GOT3 (cell line): ENCODE data around the gene PTGES.
"Not testable (repeated sequence)": the region's sequence is repeated elsewhere in the genome, so short reads cannot be mapped to it uniquely, and the experiment has no call there.

Experiments
- DNase-seq: peaks from one replicate; lab custom pipeline; 2025; ENCODE audit warnings: mixed read lengths; lab: John Stamatoyannopoulos, UW

Gene PTGES

DNA sequence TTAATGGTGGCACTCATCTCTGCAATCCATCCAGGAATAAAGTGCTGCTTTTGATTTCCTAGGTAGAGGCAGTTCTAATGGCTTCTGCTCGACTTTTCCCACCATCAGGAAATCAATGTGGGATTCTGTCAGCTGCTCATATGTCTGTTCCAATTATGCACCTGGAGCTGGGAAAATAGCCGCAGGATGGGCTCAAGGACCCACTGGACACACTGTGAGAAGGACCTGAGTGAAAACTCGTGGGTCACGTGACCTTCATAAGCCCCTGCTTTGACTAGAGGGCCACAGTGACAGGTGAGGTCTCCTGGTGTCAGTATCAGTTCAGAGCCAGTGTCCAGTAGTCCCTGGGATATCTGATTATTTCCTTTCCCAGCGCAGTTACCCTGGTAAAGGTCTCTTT, 17.9 kb upstream of the PTGES start:
- DNase-seq, result no peak

DNA sequence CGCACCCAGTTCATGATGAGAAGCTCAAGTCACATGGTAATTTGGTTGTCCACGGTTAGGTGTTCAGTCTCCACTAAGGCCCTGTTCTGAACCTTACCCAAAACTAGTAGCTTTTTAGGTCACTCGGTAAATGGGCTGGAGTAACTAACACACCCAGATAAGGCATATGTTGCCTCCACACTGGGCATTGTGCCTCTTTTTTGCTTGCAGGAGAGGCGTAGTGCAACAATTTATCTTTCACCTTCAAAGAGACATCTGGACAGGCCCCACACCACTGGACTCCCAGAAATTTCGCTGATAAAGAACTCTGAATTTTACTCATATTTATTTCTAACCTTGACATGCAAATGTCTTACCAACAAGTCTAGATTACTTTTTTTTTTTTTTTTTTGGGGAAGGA, 16.8 kb upstream of the PTGES start:
- no peak for DNase-seq

DNA sequence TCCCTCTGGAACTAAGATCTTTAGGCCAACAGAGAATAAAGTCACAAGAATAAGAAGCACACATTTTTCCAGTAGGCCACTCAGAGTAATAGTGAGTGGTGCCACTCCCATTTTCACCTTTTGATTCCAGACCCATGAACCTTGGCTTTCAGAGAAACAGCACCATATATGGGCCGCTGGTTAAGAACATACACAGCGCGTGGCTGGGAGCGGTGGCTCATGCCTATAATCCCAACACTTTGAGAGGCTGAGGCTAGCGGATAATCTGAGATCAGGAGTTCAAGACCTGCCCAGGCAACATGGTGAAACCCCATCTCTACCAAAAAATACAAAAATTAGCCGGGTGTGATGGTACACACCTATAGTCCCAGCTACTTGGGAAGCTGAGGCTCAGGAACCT, 15.6 kb upstream of the PTGES start:
- no peak for DNase-seq

DNA sequence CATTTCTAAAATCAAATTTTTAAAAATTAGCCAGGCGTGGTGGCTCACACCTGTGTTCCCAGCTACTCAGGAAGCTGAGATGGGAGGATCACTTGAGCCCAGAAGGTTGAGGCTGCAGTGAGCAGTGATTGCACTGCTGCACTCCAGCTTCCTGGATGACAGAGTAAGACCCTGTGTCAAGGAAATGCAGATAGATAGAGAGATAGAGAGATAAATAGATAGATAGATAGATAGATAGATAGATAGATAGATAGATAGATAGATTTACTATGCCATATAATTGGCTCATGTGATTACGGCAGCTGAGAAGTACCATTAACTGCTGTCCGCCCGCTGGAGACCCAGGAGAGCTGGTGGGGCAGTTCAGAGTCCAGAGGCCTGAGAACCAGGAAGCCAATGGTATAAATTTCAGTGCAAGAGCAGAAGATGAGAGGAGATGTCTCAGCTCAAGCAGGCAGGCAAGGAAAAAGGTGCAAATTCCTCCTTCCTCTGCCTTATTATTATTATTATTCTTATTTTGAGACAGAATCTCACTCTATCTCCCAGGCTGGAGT, 13.0 kb upstream of the PTGES start:
- no peak for DNase-seq

DNA sequence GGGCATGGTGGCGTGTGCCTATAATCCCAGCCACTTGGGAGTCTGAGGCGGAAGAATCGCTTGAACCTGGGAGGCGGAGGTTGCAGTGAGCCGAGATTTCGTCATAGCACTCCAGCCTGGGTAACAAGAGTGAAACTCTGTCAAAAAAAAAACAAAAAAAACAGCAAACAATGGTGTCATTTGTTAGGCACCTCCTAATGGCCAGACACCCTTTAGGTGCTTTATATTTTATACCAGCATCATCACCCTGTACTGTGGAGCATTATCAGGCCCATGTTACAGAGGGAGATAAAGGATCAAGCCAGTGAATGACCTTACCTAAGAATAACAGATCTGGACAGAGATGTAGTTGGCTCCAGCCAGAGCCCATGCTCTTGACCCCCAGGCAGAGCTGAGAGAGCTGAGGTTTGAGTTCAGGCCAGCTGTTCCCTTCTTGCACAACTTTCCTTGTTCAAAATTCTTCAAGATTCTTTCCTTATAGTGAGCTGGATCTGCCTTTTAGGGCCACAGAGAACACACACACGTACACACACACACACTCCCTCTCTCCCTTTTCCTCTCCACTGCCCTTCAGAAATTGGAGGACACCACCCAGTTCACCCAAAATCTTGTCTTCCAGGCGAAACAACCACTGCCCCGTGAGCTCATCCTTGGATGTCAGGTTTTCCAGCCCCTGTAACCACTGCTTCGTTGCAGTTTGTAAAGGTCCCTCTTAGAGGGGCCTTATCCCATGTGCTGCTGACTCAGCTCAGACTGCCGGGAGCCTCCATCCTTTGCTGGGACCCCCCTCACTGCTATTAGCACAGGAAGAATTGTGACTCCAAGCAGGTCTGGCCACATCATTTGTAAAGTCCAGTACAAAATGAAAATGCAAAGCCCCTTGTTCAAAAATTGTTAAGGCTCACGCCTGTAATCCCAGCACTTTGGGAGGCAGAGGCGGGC, 10.4 kb upstream of the PTGES start:
- DNase-seq, result no peak

DNA sequence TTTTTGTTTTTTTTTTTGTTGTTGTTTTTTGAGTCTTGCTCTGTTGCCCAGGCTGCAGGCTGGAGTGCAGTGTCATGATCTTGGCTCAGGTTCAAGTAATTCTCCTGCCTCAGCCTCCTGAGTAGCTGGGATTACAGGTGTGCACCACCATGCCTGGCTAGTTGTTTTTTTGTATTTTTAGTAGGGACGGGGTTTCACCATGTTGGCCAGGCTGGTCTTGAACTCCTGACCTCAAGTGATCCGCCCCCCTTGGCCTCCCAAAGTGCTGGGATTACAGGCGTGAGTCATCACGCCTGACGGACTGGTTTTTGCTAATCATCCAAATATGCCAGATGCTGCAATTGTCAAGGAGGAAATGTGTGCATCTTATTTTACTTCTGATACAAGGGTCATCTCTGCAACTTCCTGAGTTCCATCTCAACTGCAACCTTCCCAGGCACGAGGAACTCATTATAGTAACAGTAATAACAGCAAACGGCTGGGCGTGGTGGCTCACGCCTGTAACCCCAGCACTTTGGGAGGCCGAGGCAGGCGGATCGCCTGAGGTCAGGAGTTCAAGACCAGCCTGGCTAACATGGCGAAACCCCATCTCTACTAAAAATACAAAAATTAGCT, 9.6 kb upstream of the PTGES start:
- DNase-seq, result not testable (repeated sequence)

DNA sequence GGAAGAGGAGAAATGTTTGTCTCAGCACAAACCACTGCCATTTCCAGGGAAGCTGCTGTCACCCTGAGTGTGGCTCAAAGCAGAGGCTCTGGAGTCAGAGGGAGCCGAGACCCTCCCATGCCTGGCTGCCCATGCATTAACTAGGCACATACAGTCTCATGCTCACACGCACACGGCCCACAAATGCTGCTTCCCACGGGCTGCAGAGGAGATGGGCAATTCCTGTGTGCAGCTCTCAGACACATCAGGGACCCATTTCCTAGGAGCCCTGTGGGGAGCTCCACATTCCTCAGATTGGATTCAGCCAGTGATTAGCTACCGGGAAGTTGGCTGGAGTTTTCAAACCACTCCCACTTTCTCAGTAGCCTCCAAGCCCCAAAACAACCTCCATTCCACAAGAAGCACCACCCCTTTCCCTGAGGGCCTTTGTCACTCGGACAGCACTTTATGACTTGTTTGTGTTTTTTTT, 9.1 kb upstream of the PTGES start:
- no peak for DNase-seq

DNA sequence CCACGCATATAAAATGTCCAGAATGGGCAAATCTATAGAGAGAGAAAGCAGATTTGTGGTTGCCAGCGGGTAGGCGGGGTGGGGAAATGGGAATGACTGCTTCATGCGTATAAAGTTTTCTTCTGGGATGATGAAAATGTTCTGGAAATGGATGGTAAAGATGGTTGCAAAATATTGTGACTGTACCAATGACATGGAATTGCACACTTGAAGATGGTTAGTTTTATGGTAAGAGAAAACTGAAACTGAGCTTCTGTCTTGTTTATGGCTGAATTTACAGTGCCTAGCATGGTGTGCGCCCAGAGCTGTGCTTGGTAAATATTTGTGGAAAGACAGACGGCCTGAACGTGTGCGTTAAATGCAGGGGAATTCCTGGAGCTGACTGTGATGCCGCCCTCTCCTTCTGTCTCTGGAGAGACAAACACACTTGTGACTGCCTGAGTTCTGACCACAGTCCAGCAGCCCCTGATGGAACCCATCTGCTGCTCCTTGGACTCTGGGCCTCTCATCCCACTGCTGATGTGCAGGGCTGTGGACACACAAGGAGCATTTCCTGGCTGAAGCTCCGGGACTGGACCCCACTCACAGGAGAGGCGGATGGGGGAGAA, 8.6 kb upstream of the PTGES start:
- DNase-seq, result no peak

DNA sequence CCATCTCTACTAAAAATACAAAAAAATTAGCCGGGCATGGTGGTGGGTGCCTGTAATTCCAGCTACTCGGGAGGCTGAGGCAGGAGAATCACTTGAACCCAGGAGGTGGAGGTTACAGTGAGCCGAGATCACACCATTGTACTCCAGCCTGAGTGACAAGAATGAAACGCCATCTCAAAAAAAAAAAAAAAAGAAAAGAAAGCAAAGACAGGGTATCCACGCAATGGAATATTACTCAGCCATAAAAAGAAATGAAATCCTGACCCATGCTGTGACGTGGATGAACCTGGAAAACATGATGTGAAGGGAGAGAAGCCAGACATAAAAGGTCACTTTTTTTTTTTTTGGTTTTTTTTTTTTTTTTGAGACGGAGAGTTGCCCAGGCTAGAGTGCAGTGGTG, 7.9 kb upstream of the PTGES start:
- DNase-seq, result not testable (repeated sequence)

DNA sequence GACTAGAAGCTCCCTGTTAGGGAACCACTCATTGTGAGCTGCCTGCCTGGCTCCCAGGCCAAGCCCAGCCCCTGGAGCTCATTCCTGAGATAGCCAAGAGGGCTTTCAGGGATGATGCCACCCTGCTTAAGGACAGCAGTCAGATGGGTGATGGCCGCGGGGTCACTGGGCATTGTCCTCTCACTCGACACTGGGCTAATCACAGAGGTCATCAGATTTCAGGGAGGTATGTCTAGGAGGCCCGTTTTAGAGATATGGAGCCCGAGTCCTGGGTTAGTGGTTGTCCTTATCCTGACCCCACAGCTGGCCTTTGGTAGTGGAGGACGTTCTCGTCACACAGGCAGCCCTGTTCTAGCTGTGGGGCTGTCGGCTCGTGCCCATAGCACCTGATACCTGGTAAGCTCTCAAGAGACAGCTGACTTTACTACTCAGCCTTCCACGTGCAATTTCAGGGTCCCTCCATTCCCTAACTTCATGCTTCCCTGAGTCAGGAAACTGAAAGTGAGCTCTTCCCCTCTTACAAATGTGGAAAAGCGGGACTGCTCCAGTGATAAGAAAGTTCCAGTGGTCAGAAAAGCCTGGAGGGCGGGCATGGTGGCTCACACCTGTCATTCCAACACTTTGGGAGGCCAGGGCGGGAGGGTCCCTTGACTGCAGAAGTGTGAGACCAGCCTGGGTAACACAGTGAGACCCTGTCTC, 7.1 kb upstream of the PTGES start:
- no peak for DNase-seq

DNA sequence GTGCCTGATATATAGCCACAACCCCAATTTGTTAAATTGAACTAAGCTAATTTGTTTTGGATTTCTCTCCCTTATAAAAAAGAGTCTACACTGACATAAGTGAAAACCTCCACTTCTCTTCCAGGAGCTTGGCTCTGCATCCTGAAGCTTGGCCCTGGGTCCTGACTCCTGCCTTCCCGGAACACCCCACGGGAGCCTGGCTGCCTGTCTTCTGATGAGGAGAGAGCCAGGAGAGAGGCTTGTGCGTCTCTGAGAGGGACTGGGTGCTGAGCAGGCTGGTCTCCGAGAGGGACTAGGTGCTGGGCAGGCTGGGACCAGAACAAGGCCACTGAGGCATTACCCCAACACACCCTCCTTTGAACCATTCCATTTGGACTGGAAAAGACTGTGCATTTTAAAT, 6.5 kb upstream of the PTGES start:
- DNase-seq, result no peak

DNA sequence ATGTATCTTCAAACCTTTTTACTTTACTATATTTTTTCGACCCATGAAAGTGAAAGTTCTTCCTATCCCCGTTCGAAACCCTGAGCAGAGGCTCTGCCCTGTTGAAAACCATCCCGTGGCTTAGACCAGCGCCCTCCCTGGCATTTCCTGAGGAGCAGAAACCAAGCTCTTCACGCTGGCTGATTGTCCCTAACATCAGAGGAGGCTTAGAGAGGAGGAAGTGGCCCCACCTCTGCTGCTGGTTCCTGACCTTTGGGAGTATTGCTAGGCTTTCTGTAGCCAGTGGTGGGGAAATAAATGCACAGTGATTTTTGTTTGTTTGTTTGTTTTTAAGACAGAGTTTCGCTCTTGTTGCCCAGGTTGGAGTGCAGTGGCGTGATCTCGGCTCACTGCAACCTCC, 4.2 kb upstream of the PTGES start:
- no peak for DNase-seq

DNA sequence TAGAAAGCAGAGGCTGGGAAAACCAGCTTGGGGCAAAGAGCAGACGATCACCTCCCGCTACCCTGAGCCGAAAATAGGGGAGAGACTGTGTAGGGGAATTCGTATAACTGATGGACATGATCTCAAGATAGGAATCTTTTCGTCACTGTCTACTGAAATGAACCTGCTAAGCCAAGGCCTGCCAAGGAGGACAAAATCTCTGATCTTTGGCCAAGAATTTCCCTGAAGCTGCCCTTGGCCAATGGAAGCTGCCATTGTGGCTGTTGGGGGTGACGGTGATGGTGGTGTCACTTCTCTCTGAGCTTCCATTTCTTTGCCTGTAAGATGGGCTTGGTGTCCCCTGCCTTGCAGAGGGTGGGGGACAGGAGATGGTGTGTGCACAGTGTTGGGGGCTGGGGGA, 3.3 kb upstream of the PTGES start:
- no peak for DNase-seq

DNA sequence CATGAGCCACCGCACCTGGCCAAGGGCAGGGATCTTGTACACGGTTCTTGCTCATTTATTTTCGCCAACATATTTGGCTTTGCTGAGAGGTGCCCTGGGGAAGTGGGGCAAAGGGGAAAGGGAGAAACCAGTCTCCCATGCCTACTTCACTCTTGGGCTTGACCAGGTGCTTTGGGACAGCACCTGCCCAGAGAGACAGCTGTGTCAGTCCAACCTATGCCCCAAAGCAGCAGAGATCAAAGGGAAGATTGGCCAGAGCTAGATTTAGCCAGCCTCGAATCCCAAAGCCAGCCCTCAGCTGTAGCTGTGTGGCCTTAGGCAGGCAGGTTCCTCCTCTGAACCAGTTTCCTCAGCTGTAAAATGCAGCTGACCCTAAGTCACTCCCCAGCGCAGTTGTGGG, 2.3 kb upstream of the PTGES start:
- DNase-seq, result no peak

DNA sequence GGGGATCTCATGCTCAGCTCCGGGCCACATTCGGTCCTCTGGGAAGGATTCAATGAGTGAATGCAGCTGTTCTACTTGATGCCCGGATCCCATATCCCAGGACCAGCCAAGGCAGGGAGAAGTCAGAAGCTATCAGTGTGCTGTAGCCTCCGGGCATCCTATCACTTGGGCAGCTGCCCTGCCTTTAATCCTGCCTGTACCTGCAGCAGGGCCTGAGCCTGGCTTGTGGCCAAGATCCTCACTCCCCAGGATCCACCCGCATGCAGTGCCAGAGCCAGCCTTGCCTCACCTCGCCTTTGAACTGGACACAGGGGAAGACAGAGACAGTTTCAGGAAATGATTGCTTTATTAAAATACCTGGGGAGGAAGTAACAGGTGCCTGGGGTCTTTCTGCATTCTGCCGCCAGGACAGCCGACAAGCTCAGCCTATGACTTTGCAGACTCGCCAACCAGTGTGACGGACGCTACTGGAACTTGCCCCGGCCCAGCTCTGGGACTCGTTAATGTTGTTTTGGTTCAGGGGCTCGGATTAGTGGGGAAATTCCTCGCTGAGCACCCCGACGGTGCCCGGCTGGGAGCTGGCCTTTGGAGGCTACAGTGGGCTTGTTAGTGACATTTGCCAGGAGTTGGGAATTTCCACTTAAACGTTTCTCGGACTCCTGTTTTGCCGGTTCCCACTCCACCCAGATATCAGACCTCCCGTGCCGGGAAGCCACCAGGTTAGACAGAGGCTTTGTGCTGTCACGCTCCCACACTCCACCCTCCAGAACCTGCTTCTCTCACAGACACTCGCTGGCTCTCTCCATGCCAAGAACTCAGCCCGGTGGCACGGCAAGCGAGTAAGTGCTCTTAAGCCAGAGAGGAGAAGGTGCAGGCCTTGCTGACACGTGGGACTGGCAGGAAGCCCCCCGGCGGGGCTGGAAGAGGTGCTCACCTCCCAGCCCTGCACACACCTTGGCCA, 721 bp downstream of the PTGES start:
- no peak for DNase-seq

DNA sequence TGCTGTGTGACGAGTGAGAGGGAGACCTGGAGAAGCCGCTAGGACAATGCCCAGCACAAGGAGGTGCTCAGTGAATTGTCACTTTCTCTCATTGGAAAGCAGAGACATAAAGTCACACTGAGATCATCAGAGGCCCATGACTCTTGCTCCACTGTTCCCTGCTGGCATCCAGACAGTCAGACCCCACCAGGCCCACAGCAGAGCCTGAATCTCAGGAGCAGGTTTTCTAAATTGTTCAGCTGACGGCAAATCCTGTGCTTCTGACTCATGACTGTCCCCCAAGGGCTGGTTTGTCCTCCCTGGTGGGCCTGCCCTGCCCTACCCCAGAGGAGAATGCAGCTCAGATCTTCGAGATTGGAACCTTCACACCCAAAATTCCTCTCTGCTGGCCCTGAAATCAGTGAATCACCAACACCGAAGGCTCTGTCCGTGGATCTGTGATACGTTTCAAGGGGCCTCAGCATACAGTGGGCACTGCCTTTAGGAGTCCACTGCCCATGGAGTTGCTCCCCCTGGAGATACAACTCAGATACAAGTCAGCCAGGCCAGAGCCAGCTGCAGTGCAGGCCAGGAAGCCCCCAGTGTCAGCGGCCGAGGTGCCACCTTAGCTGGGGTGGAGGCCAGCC, 2.7 kb downstream of the PTGES start:
- DNase-seq, result no peak

DNA sequence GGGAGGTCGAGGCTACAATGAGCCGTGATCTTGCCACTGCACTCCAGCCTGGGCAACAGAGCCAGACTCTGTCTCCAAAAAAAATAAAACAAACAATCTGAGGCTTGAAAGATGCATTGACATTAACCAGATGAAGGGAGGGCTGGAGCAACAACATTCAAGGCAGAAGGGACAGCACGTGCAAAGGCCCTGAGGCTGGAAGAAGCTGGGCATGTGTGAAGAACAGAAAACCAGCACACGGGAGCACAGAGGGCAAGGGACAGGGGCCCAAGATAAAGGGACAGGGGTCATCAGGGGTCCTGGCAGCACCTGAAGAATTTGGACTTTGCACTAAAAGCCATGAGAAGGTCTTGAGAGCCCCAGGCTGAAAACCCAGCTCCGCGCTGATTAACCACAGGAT, 3.3 kb downstream of the PTGES start:
- DNase-seq, result no peak

DNA sequence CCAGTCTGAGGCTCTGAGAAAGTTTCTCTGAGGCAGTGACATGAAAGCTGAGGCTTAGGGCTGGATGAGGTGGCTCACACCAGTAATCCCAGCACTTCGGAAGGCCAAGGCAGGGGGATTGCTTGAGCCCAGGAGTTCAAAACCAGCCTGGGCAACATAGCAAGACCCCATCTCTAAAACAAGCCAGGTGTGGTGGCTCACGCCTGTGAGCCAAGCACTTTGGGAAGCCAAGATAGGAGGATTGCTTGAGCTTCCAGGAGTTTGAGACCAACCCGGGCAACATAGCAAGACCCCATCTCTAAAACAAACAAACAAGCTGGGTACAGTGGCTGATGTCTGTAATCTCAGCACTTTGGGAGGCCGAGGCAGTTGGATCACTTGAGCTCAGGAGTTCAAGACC, 3.8 kb downstream of the PTGES start:
- DNase-seq, result not testable (repeated sequence)

DNA sequence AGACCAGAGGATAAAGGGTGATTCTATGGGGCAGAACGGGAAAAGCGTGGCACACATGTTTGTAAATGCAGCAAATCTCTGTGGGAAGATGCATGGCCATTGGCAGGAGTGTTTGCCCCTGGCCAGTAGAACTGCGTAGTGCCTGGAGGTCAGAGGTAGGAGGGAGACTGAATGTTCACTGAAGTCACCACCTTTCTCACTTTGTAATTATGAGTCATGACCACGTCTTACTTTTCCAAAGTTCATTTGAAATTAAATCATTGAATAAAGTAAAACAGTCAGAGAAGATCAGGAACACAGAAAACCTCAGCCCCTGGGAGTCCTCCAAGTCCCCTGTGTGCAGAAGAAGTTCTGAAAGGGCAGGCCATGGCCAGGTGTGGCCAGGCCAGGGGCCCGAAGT, 4.6 kb downstream of the PTGES start:
- no peak for DNase-seq

DNA sequence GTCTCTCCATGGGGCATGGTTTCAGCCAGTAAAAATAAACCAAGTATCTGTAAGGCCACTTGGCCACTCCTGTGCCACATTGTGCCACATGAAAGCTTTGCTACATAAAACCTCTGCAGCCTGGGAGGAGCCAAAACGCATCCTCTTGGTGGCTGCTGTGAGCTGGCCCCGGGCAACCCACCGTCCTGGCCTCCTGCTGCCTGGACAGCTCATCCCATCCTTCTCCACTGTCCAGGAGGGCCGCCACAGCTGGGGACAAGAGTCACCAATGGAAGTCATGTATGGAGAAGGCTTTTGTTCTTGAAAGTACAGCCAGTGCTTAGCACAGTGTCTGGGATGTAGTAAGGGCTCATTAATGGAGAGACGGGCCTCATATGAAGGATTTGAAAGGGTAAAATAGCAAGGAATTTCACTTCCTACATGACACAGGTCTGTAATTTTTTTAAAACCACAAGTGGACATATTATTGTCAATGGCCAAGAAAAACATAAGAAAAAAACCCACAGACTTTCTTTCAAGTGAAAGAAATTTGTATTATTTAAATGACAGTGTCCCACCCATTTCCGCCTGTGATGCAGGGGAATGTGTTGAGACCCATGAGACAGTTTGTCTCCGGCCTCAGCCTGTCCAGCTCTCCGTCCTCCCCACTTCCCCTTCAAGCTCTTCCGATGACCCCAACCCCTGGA, 6.6 kb downstream of the PTGES start:
- DNase-seq, result no peak
